Kidney (tissue), 14 donors: ENCODE measurements around the gene CD55. TPM values are rescaled to one million over a fixed set of nuclear protein-coding genes. Genes with fewer than 3 reads are reported as not detected.

ENCODE experiments used
- DNase-seq, 5 donors: peaks; one replicate each; pipeline ENCODE4 v3.0.0-alpha.2; 2013 to 2020
- FAIRE-seq: peaks from 2 replicates; lab custom pipeline; 2012; peaks lifted over from hg19 to GRCh38; lab: Jason Lieb, UNC
- H3K27ac ChIP-seq, 2 donors: one replicate each; pipeline ENCODE4 v1.7.0; 2013; ENCODE audit warnings: low read depth in 2 of 2, low read length in 2 of 2, inconsistent platforms in 1 of 2
- H3K27me3 ChIP-seq: one replicate; pipeline ENCODE4 v1.7.1; 2013; ENCODE audit warnings: low read length, inconsistent platforms; ENCODE audit not compliant: control insufficient read depth, insufficient read depth
- H3K36me3 ChIP-seq, 3 donors: one replicate each; pipeline versions ENCODE4 v1.7.0 to v1.7.1; 2013; ENCODE audit warnings: low read length in 3 of 3, control low read depth in 1 of 3, inconsistent platforms in 1 of 3; ENCODE audit not compliant: insufficient read depth in 3 of 3, control insufficient read depth in 2 of 3
- H3K4me1 ChIP-seq, 3 donors: one replicate each; pipeline versions ENCODE4 v1.7.0 to v1.7.1; 2013; ENCODE audit warnings: low read length in 3 of 3, inconsistent platforms in 1 of 3, low read depth in 1 of 3; ENCODE audit not compliant: control insufficient read depth in 2 of 3, insufficient read depth in 2 of 3
- H3K4me3 ChIP-seq, 3 donors: one replicate each; pipeline versions ENCODE4 v1.7.0 to v1.8.1; 2013; ENCODE audit warnings: low read length in 3 of 3, control low read depth in 1 of 3, inconsistent platforms in 1 of 3
- H3K9ac ChIP-seq, 3 donors: one replicate each; pipeline versions ENCODE4 v1.7.0 to v1.7.1; 2013; ENCODE audit warnings: low read length in 3 of 3, control low read depth in 1 of 3, inconsistent platforms in 1 of 3
- H3K9me3 ChIP-seq, 3 donors: one replicate each; pipeline versions ENCODE4 v1.7.0 to v1.7.1; 2013; ENCODE audit warnings: low read length in 3 of 3, control low read depth in 1 of 3, inconsistent platforms in 1 of 3; ENCODE audit not compliant: control insufficient read depth in 2 of 3, insufficient read depth in 1 of 3
- CTCF ChIP-seq: IDR thresholded peaks from 3 replicates; pipeline ENCODE4 v1.5.1; 2012; ENCODE audit warnings: mild to moderate bottlenecking, moderate library complexity, borderline replicate concordance; ENCODE audit not compliant: insufficient read depth; ENCODE audit errors: extremely low read depth
- intact Hi-C: fragments of 100-400 bp; cut with DNase I; formaldehyde crosslinking; loops from one replicate; pipeline ENCODE4 v1.11.1; 2022
- polyA plus RNA-seq: library from polyadenylated mRNA; stranded (reverse); fragments of 350-450 nt; fragmentation: Illumina TruSeq; extraction: RNeasy Lipid Tissue Mini Kit (QIAGEN cat#74804); gene quantifications from one replicate; pipeline ENCODE4 v1.2.3, GENCODE V29; 2014; ENCODE audit warnings: low read depth, low replicate concordance; ENCODE audit not compliant: insufficient read depth
- total RNA-seq: library from RNA; stranded (reverse); fragmentation: NEBNext Ultra II Directional; extraction: Animal tissue kit (Norgen Biotek cat#: 25700); gene quantifications from one replicate; pipeline ENCODE4 v1.2.1, GENCODE V29; 2021
- donor health status: control.
- donor health status: control.
- donor health status: control.
- donor health status: control.
- donor health status: control.
- donor health status: DM: yes; HTN: yes; CAD: no.
- donor health status: Normal renal cell carcinoma (clear cell type).

Gene CD55
- total and polyA plus RNA-seq, 2 donors from 2014 or later, result 28.8 to 69.5 TPM

GRCh38 chr1:207328004-207328403 is 6.5 kb downstream of the CD55 start:
- Histone ChIP-seq H3K9ac (no peak overlapping the region), H3K36me3 (peaks cover 0 to 19% (median 0%) of the 10 kb centered on the region in 3 donors), H3K9me3 (no peaks in the 10 kb centered on the region), H3K4me1 (no peaks in the 10 kb centered on the region), H3K27ac (no peak overlapping the region), H3K4me3 (no peak overlapping the region), H3K27me3 (no peaks in the 10 kb centered on the region)
- TF ChIP-seq CTCF, result no peak
- intact Hi-C loops, result no loop called here
- DNase-seq (no peak), FAIRE-seq (no peak)

GRCh38 chr1:207328908-207329440 is 7.5 kb downstream of the CD55 start:
- no peak for FAIRE-seq
- Histone ChIP-seq H3K36me3 (peaks cover 0 to 19% (median 0%) of the 10 kb centered on the region in 3 donors), H3K9ac (no peak overlapping the region), H3K27me3 (no peaks in the 10 kb centered on the region), H3K4me1 (no peaks in the 10 kb centered on the region), H3K9me3 (no peaks in the 10 kb centered on the region), H3K27ac (no peak overlapping the region), H3K4me3 (no peak overlapping the region)
- no peak for TF ChIP-seq CTCF
- no peak for DNase-seq
- intact Hi-C loops, result no loop called here

GRCh38 chr1:207329469-207329868 is 8.0 kb downstream of the CD55 start:
- intact Hi-C loops, result no loop called here
- no peak for TF ChIP-seq CTCF
- peaks cover 0 to 19% (median 0%) of the 10 kb centered on the region in 3 donors for H3K36me3 ChIP-seq

More at GRCh38 chr1:207329469-207329868, 8.0 kb downstream of the CD55 start:
- H3K9me3 ChIP-seq, result no peaks in the 10 kb centered on the region
- FAIRE-seq (no peak), DNase-seq (no peak)
- H3K4me1 ChIP-seq, result no peaks in the 10 kb centered on the region
- H3K27me3 ChIP-seq, result no peaks in the 10 kb centered on the region
- no peak overlapping the region for H3K4me3 ChIP-seq
- H3K9ac ChIP-seq, result no peak overlapping the region
- H3K27ac ChIP-seq, result no peak overlapping the region
